OCI-LY1 (cell line): ENCODE results near the gene P3H4.

Experiments used
- H2AFZ ChIP-seq: fragments of 200-600 bp; sonication (generic), shearing (Covaris generic); 2 replicates; pipeline ENCODE4 v1.6.0; 2014; ENCODE audit warnings: antibody characterized with exemption, mild to moderate bottlenecking, low read length
- H3F3A ChIP-seq: fragments of 200-600 bp; sonication (generic), shearing (Covaris generic); 2 replicates; pipeline ENCODE4 v1.6.0; 2014; ENCODE audit warnings: mild to moderate bottlenecking, antibody characterized with exemption, low read length, moderate library complexity; ENCODE audit not compliant: insufficient read depth
- H3K27ac ChIP-seq: fragments of 200-600 bp; sonication (generic); 2 replicates; pipeline ENCODE4 v1.5.1; 2014; ENCODE audit warnings: low read length, mixed run types, mild to moderate bottlenecking, low read depth; ENCODE audit not compliant: poor library complexity, severe bottlenecking
- H3K27me3 ChIP-seq: fragments of 200-600 bp; sonication (generic); 2 replicates; pipeline ENCODE4 v1.6.0; 2014; ENCODE audit warnings: antibody characterized with exemption, mild to moderate bottlenecking, low read length, moderate library complexity; ENCODE audit not compliant: insufficient read depth
- H3K36me3 ChIP-seq: fragments of 200-600 bp; sonication (generic); 2 replicates; pipeline ENCODE4 v1.6.1; 2014; ENCODE audit warnings: mild to moderate bottlenecking, antibody characterized with exemption, low read length, moderate library complexity, mixed read lengths; ENCODE audit not compliant: insufficient read depth
- H3K4me1 ChIP-seq: fragments of 200-600 bp; sonication (generic); 2 replicates; pipeline ENCODE4 v1.5.1; 2014; ENCODE audit warnings: mild to moderate bottlenecking, low read length, moderate library complexity; ENCODE audit not compliant: insufficient read depth, severe bottlenecking
- H3K4me2 ChIP-seq: fragments of 200-600 bp; sonication (generic), shearing (Covaris generic); 2 replicates; pipeline ENCODE4 v1.6.1; 2014; ENCODE audit warnings: low read length
- H3K4me3 ChIP-seq: fragments of 200-600 bp; sonication (generic); 2 replicates; pipeline ENCODE4 v1.5.1; 2014; ENCODE audit warnings: low read length, low read depth, mild to moderate bottlenecking, mixed read lengths; ENCODE audit not compliant: poor library complexity, severe bottlenecking
- H3K79me2 ChIP-seq: fragments of 200-600 bp; shearing (Covaris generic); 2 replicates; pipeline ENCODE4 v1.6.1; 2016; ENCODE audit warnings: mixed run types, low read length, mixed read lengths; ENCODE audit not compliant: insufficient read depth
- H3K9ac ChIP-seq: fragments of 200-600 bp; sonication (generic), shearing (Covaris generic); 2 replicates; pipeline ENCODE4 v1.6.1; 2014; ENCODE audit warnings: mild to moderate bottlenecking, low read length, mixed read lengths
- H3K9me2 ChIP-seq: fragments of 200-600 bp; sonication (generic), shearing (Covaris generic); 2 replicates; pipeline ENCODE4 v1.6.1; 2014; ENCODE audit warnings: low read depth, mild to moderate bottlenecking, low read length, mixed read lengths
- H3K9me3 ChIP-seq: fragments of 200-600 bp; shearing (Covaris generic); 2 replicates; pipeline ENCODE4 v1.6.1; 2014; ENCODE audit warnings: low read length, mixed read lengths
- H4K20me1 ChIP-seq: fragments of 200-600 bp; sonication (generic), shearing (Covaris generic); 2 replicates; pipeline ENCODE4 v1.6.0; 2016; ENCODE audit warnings: mild to moderate bottlenecking, low read length; ENCODE audit not compliant: insufficient read depth
- EZH2 ChIP-seq: fragments of 200-600 bp; sonication (generic), shearing (Covaris generic); IDR thresholded peaks from 2 replicates; pipeline ENCODE4 v1.8.0; 2017; ENCODE audit warnings: borderline replicate concordance, mixed run types, mild to moderate bottlenecking, antibody characterized with exemption, low read length, moderate library complexity, mixed read lengths
- TF ChIP-seq, protein P1 (sequence below): fragments of 200-600 bp; sonication (generic), shearing (Covaris generic); IDR thresholded peaks from 2 replicates; pipeline ENCODE4 v1.5.1; 2017; ENCODE audit warnings: mild to moderate bottlenecking, antibody characterized with exemption, low read length, moderate library complexity, mixed read lengths

Gene P3H4

GRCh38 chr17:41766135-41766534 lies 45.6 kb downstream of the P3H4 start:
- Histone ChIP-seq H4K20me1 (no peaks in the 10 kb centered on the region), H3K4me3 (no peak overlapping the region), H2AFZ (no peak overlapping the region), H3K79me2 (no peaks in the 10 kb centered on the region), H3K9me3 (no peaks in the 10 kb centered on the region), H3K27me3 (no peaks in the 10 kb centered on the region), H3K4me2 (no peak overlapping the region), H3K9ac (no peak overlapping the region), H3F3A (no peaks in the 10 kb centered on the region), H3K9me2 (no peaks in the 10 kb centered on the region), H3K27ac (no peak overlapping the region), H3K4me1 (peaks cover 11% of the 10 kb centered on the region), H3K36me3 (peaks cover 23% of the 10 kb centered on the region)
- TF ChIP-seq EZH2 = no peak

- Histone ChIP-seq H2AFZ (no peak overlapping the region), H3K9me2 (no peaks in the 10 kb centered on the region), H3K4me1 (no peaks in the 10 kb centered on the region), H4K20me1 (no peaks in the 10 kb centered on the region), H3K4me2 (no peak overlapping the region), H3K4me3 (no peak overlapping the region), H3K36me3 (peaks cover 27% of the 10 kb centered on the region), H3K27me3 (no peaks in the 10 kb centered on the region), H3K27ac (no peak overlapping the region), H3K79me2 (no peaks in the 10 kb centered on the region), H3K9me3 (no peaks in the 10 kb centered on the region), H3K9ac (no peak overlapping the region), H3F3A (no peaks in the 10 kb centered on the region)
- no peak for TF ChIP-seq EZH2
- TF ChIP-seq, protein P1, sequence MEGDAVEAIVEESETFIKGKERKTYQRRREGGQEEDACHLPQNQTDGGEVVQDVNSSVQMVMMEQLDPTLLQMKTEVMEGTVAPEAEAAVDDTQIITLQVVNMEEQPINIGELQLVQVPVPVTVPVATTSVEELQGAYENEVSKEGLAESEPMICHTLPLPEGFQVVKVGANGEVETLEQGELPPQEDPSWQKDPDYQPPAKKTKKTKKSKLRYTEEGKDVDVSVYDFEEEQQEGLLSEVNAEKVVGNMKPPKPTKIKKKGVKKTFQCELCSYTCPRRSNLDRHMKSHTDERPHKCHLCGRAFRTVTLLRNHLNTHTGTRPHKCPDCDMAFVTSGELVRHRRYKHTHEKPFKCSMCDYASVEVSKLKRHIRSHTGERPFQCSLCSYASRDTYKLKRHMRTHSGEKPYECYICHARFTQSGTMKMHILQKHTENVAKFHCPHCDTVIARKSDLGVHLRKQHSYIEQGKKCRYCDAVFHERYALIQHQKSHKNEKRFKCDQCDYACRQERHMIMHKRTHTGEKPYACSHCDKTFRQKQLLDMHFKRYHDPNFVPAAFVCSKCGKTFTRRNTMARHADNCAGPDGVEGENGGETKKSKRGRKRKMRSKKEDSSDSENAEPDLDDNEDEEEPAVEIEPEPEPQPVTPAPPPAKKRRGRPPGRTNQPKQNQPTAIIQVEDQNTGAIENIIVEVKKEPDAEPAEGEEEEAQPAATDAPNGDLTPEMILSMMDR = no peak
Observed at GRCh38 chr17:41763327-41763726, 48.4 kb downstream of the P3H4 start.

GRCh38 chr17:41762841-41763240 lies 48.9 kb downstream of the P3H4 start:
- TF ChIP-seq, protein P1 = no peak
- no peak for TF ChIP-seq EZH2
- no peaks in the 10 kb centered on the region for H3K9me2 ChIP-seq
- no peaks in the 10 kb centered on the region for H3K79me2 ChIP-seq
- no peaks in the 10 kb centered on the region for H3K27me3 ChIP-seq
- no peaks in the 10 kb centered on the region for H3K9me3 ChIP-seq
- no peaks in the 10 kb centered on the region for H3F3A ChIP-seq
- H3K4me1 ChIP-seq = no peaks in the 10 kb centered on the region
- H3K4me3 ChIP-seq = no peak overlapping the region
- no peak overlapping the region for H3K27ac ChIP-seq
- H4K20me1 ChIP-seq = no peaks in the 10 kb centered on the region
- H3K4me2 ChIP-seq = no peak overlapping the region
- no peak overlapping the region for H2AFZ ChIP-seq
- peaks cover 30% of the 10 kb centered on the region for H3K36me3 ChIP-seq
- H3K9ac ChIP-seq = no peak overlapping the region

DNA sequence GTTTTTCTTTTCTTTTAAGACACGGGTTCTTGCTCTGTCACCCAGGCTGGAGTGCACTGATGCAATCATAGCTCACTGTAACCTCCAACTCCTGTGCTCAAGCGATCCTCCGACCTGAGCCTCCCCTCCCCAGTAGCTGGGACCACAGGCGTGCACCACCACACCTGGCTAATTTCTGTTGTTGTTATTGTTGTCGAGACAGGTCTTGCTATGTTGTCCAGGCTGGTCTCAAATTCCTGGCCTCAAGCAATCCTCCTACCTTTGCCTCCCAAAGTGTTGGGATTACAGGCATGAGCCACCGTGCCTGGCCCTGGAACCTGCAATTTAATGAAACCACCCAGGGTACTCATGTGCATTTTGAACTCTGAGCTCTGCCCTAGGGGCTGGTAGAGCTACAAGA lies 49.4 kb downstream of the P3H4 start:
- Histone ChIP-seq H3K27me3 (no peaks in the 10 kb centered on the region), H2AFZ (no peak overlapping the region), H3K36me3 (peaks cover 30% of the 10 kb centered on the region), H3K4me3 (no peak overlapping the region), H3K79me2 (no peaks in the 10 kb centered on the region), H3F3A (no peaks in the 10 kb centered on the region), H4K20me1 (no peaks in the 10 kb centered on the region), H3K27ac (no peak overlapping the region), H3K4me2 (no peak overlapping the region), H3K9me3 (no peaks in the 10 kb centered on the region), H3K9ac (no peak overlapping the region), H3K9me2 (no peaks in the 10 kb centered on the region), H3K4me1 (no peaks in the 10 kb centered on the region)
- no peak for TF ChIP-seq EZH2
- TF ChIP-seq, protein P1 = no peak
